NB4 (cell line): ENCODE results near the gene SEMA5A.

Experiments
- DNase-seq: peaks from one replicate; pipeline ENCODE4 v3.0.0; 2010; ENCODE audit warnings: low read depth
- H3K4me3 ChIP-seq: one replicate; pipeline ENCODE4 v1.5.1; 2011; ENCODE audit warnings: mild to moderate bottlenecking, low read depth, low read length, moderate library complexity
- CTCF ChIP-seq: IDR thresholded peaks from one replicate; pipeline ENCODE4 v1.5.1; 2012; ENCODE audit warnings: low read depth, low read length
- MAX ChIP-seq: IDR thresholded peaks from 2 replicates; pipeline ENCODE4 v1.6.1; 2011; ENCODE audit warnings: low read depth, low read length
- MYC ChIP-seq: IDR thresholded peaks from 2 replicates; pipeline ENCODE4 v1.6.1; 2011; ENCODE audit warnings: low read depth, low read length
- POLR2A ChIP-seq: IDR thresholded peaks from 2 replicates; pipeline ENCODE4 v1.6.1; 2011; ENCODE audit warnings: mild to moderate bottlenecking; ENCODE audit not compliant: insufficient read length; ENCODE audit errors: extremely low read depth

Gene SEMA5A

GRCh38 chr5:9562141-9562540 is 16.3 kb upstream of the SEMA5A start:
- TF ChIP-seq MYC (peak; percentile 70), MAX (no peak)
- no peak overlapping the region for H3K4me3 ChIP-seq
- DNase-seq: peak; percentile 93

- H3K4me3 ChIP-seq: no peak overlapping the region
- no peak for TF ChIP-seq CTCF
- TF ChIP-seq MAX: no peak
- no peak for TF ChIP-seq POLR2A
- TF ChIP-seq MYC: no peak
- DNase-seq: no peak
These were observed 14.1 kb upstream of the SEMA5A start for GRCh38 chr5:9559965-9560364.

DNA sequence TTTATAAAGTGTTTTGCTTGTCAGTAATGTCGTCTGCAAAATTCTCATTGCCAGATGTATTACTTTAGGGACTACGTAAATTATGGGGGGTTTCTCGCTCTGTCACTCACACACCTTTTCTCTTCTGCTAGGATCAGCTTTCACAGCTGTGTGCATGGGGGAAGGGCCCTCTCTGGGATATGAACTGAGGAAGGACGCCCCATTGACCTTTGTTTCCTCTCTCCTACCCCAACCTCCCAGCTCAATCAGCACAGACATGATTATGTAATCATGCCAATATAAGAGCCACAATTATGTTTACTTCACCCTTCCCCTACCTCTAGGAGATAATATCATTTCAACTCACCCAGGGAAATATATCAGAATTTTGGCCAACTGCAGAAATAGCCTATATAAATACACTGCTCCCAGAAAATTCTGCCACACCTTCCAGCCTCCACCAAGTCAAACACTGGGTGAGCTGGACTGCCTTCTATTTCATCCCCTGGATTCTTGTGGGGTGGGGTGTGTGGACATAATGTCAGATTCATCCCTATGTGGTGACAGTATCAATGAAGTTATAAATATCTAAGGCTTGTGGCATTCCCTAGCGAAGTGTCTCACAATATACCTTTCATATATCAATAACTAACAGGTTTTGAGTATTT is 12.6 kb upstream of the SEMA5A start:
- H3K4me3 ChIP-seq: no peak overlapping the region
- TF ChIP-seq POLR2A (no peak), MYC (no peak), CTCF (no peak), MAX (no peak)
- no peak for DNase-seq

DNA sequence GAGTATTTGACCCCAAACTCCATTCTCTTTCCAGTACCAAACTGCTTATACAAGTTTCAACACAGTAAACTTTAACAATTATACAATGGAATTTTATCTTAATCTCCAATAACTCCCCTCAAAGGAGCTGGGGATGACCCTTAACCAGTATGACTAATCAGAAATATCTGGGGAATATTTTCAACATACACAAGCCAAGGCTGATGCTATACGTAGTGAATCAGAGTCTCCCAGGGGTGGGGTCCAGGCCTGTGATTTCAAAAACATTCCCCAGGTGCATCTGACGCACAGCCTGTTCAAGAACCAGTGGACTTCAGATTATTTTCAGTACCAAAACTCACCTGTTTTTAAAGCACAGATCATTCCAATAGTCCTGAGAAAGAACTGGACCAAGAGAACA is 11.8 kb upstream of the SEMA5A start:
- H3K4me3 ChIP-seq: no peak overlapping the region
- TF ChIP-seq MAX (no peak), POLR2A (no peak), MYC (no peak), CTCF (no peak)
- no peak for DNase-seq

DNA sequence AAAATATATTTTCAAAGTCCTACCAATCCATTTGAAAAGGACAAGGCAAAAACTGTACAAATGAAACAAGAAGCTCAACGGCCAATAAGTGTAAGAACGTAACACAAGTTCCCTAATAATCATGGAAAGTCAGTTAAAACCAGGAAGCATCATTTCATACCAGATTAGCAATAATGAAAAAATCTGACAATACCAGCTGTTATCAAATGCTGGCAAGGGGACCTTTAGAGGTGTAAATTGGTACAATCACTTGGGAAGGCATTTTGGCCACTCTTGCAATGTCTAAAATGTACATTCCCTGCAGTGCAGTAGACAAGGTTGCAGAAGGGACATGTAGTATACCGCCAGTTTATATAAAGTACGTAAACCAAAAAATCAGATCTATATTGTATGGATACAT is 10.1 kb upstream of the SEMA5A start:
- H3K4me3 ChIP-seq: no peak overlapping the region

More for the DNA sequence above, 10.1 kb upstream of the SEMA5A start:
- TF ChIP-seq MAX (no peak), MYC (no peak), CTCF (no peak), POLR2A (no peak)
- no peak for DNase-seq
